Kidney epithelial cell (primary cell): Measurements from ENCODE around the gene PBX1. TPM values are rescaled to one million over a fixed set of nuclear protein-coding genes. Genes with fewer than 3 reads are reported as not detected.

Source experiments
- DNase-seq: peaks from one replicate; pipeline ENCODE4 v3.0.0-alpha.2; 2010; ENCODE audit warnings: low read depth
- H3K27me3 ChIP-seq: 2 replicates; pipeline ENCODE4 v1.6.0; 2011; ENCODE audit warnings: low read length; ENCODE audit not compliant: control insufficient read depth, insufficient read depth
- H3K36me3 ChIP-seq: 2 replicates; pipeline ENCODE4 v1.5.1; 2011; ENCODE audit warnings: low read length; ENCODE audit not compliant: control insufficient read depth, insufficient read depth
- H3K4me3 ChIP-seq: 2 replicates; pipeline ENCODE4 v1.5.1; 2011; ENCODE audit warnings: low read depth, mild to moderate bottlenecking, control low read depth, low read length
- CTCF ChIP-seq: IDR thresholded peaks from 2 replicates; pipeline ENCODE4 v1.5.1; 2011; ENCODE audit warnings: mild to moderate bottlenecking, moderate library complexity, low read length, control low read depth, inconsistent platforms; ENCODE audit not compliant: insufficient read depth, poor library complexity, severe bottlenecking
- total RNA-seq: library from RNA; depleted of rRNA; stranded (reverse); fragments of >200 nt; gene quantifications from 2 replicates; pipeline ENCODE4 v1.2.3, GENCODE V29; 2015

Gene PBX1
- total RNA-seq, 1 donor from 2014 or later, result 5.7 TPM

- no peaks in the 10 kb centered on the region for H3K27me3 ChIP-seq
- DNase-seq, result no peak
- TF ChIP-seq CTCF, result no peak
- H3K36me3 ChIP-seq, result no peaks in the 10 kb centered on the region
- no peak overlapping the region for H3K4me3 ChIP-seq
These were observed 225.0 kb downstream of the PBX1 start for GRCh38 chr1:164783778-164784555.

GRCh38 chr1:164784960-164785359, 226.0 kb downstream of the PBX1 start:
- Histone ChIP-seq H3K4me3 (no peak overlapping the region), H3K36me3 (no peaks in the 10 kb centered on the region), H3K27me3 (no peaks in the 10 kb centered on the region)
- DNase-seq, result no peak
- no peak for TF ChIP-seq CTCF

GRCh38 chr1:164785841-164786534, 227.0 kb downstream of the PBX1 start:
- Histone ChIP-seq H3K27me3 (no peaks in the 10 kb centered on the region), H3K4me3 (no peak overlapping the region), H3K36me3 (no peaks in the 10 kb centered on the region)
- no peak for TF ChIP-seq CTCF
- DNase-seq, result no peak

- no peak for DNase-seq
- Histone ChIP-seq H3K27me3 (no peaks in the 10 kb centered on the region), H3K4me3 (no peak overlapping the region), H3K36me3 (no peaks in the 10 kb centered on the region)
- peak; percentile 93 for TF ChIP-seq CTCF
These were observed 228.2 kb downstream of the PBX1 start for GRCh38 chr1:164786980-164787833.

GRCh38 chr1:164787834-164788231, 228.8 kb downstream of the PBX1 start:
- DNase-seq, result no peak
- no peaks in the 10 kb centered on the region for H3K36me3 ChIP-seq
- no peak overlapping the region for H3K4me3 ChIP-seq
- no peak for TF ChIP-seq CTCF
- H3K27me3 ChIP-seq, result no peaks in the 10 kb centered on the region
